Hematopoietic multipotent progenitor cell treated with erythropoietin and hydrocortisone succinate and interleukin-3 and kit ligand, for 17 days (in vitro differentiated cells): ENCODE results near the gene KCTD16.

Source experiments
- DNase-seq: peaks from one replicate; pipeline ENCODE4 v3.0.0-alpha.2; 2015; ENCODE audit warnings: low spot score

KCTD16 gene

GRCh38 chr5:144405991-144406390 is 235.3 kb downstream of the KCTD16 start:
- no peak for DNase-seq

- DNase-seq = no peak
These were observed 235.8 kb downstream of the KCTD16 start for GRCh38 chr5:144406442-144406841.

GRCh38 chr5:144414202-144415029 is 243.7 kb downstream of the KCTD16 start:
- no peak for DNase-seq

- DNase-seq = no peak
These were observed 245.5 kb downstream of the KCTD16 start for GRCh38 chr5:144416196-144416595.

GRCh38 chr5:144418719-144419118 is 248.0 kb downstream of the KCTD16 start:
- no peak for DNase-seq

GRCh38 chr5:144421411-144421810 is 250.7 kb downstream of the KCTD16 start:
- no peak for DNase-seq

DNA sequence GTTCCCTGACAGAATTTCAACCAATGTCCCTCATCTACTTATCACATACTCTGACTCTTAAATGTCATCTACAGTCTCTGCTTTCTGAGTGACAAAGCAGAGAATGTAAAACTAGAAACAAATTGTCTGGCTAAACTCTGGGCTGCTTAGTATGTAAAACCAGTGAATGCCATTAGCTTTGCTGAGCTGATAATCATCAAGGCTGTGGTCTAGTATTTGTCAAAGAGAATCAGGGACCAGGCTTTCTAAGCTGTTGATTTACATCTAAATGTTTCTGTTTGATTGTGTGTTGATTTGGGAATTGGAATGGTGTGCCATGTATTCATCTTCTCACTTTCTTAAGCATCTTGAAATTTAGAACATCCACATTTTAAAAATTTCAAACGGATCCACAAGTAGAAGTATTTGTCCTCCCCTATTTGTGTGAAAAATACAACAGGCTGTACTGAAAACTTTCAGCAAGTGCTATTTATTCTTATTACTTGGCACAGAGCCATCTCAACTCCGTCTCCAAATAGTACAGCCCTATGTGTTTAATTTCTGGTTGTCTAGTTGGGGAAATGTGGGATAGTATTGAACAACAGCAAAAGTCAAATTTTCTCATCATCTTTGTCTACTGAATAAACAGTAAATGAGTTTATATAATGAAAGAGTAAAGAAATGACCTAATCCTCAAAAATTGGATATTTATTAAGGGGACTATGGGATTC is 251.5 kb downstream of the KCTD16 start:
- no peak for DNase-seq

DNA sequence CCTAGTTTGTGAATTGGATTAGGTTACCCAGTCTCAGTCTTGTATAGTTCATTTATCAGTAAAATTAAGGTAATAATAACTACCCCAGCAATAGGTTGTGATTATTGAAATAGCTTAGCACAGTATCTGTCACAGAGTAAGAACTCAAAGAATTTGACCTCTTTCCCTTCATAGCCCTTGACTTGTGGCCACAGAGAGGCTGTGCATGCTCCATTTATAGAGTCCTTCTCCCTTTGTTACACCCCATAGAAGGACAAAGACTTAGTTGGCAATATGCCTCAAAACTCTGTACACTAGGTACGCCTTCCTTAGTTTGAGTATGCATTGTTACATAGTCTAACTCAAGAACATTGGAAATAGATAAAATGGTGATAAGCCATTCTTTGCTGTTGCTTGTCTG is 257.2 kb downstream of the KCTD16 start:
- DNase-seq = no peak

GRCh38 chr5:144428326-144428725 is 257.7 kb downstream of the KCTD16 start:
- no peak for DNase-seq

DNA sequence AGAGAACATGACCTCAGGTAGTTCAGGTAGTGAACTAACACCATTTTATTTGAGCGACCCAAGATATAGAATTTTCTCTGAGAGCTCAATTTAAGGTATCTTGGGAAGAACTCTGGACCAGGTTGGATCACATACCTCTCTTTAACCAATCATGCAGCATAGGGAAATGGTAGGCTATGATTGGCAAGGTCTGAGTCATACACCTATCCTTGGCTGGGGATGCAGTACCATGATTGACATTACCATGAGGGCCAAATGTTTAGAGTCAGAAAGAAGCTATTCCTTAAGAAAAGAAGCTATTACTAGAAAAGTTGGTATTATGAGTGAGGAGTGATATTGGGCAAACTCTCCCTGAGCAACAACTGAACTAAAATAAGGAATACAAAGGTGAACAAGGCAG is 258.7 kb downstream of the KCTD16 start:
- DNase-seq = no peak

GRCh38 chr5:144429905-144430304 is 259.2 kb downstream of the KCTD16 start:
- DNase-seq = no peak

DNA sequence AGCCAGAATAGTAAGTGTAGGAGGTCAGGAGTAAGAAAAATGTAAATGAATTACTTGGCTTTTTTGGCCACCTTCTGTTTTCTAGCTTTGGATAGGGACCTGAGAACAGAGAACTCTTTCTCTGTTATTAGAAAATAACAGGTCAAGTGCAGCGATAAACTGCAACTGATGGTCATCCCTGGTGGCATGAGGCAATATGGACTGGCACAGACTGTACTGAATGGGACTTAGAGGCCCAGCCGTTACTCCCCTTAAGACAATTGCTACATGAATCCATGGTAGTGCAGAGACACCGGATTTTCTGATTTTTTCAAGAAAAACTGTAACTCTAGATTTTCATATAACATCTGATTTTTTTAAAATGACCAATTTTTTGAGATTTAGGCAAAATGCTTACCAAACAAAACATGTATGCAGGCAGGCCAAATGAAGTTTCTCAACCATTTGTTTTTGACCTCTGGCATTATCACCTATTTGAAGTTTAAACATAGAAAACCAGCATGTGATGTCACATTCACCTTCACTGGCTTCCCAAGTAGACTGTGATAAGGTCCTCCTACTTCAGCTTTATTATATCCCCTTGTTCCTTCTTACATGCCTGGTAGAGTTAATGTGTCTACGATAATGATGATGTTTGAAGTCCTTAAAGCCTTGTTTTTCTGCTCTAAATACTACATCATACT is 262.6 kb downstream of the KCTD16 start:
- no peak for DNase-seq

DNA sequence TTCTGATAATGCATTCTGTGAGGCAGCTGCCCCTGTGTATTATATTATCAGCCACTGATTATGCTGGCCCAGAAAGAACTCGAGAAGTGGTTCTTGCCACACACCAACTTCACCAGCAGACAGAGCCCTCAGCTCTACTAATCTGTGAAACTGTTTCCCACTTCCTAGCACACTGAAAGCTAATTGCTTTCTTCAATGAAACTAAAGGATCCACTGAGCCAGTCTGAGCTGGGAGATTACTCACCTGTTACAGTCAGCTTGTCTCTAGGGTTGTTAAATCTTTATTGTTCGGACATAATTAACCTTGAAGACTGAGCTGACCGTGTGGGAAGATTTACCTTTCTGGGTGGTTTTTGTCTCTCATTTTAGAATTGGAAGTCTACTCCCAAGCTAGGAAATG is 263.2 kb downstream of the KCTD16 start:
- no peak for DNase-seq

DNA sequence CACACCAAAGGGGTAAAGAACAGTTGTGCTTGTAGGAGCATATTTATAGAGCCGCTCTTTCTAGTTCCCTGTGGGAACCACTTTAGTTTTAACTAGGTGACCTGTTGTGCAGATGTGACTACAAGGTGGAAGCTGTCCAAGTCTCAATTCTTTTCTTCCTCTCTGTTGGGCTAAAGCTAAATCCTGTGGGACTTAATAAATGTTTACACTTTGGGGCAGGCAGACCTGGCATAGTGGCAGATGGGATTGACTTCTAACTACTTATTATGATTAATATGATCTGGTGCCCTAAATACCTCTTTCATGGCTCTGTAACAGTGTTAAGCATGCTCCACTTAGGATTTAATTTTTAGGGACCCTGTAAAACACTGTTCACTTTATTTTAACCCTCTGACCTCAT is 265.3 kb downstream of the KCTD16 start:
- DNase-seq = no peak

- DNase-seq = no peak
These were observed 267.6 kb downstream of the KCTD16 start for GRCh38 chr5:144438237-144438636.

GRCh38 chr5:144448457-144448856 is 277.8 kb downstream of the KCTD16 start:
- no peak for DNase-seq

- DNase-seq = no peak
These were observed 280.7 kb downstream of the KCTD16 start for GRCh38 chr5:144451187-144451973.

GRCh38 chr5:144453753-144454152 is 283.1 kb downstream of the KCTD16 start:
- DNase-seq = no peak

GRCh38 chr5:144457160-144457559 is 286.5 kb downstream of the KCTD16 start:
- DNase-seq = no peak

GRCh38 chr5:144458216-144458615 is 287.5 kb downstream of the KCTD16 start:
- DNase-seq = no peak

DNA sequence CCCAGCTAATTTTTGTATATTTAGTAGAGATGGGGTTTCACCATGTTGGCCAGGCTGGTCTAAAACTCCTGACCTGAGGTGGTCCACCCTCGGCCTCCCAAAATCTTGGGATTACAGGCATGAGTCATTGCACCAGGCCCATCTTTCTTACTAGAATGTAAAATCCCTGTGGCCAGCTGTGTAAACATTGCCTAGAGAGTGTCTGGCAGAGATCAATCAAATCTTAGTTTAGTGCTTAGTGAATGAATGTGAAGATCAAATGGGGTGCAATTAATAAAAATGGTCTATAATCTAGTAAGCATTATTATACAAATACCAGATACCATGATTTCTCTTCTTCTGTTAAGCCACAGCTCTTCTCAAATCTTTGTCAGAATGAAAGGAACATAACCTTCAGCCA is 289.9 kb downstream of the KCTD16 start:
- no peak for DNase-seq

GRCh38 chr5:144462577-144462976 is 291.9 kb downstream of the KCTD16 start:
- no peak for DNase-seq
